Heart left ventricle (tissue), 16 donors: Measurements from ENCODE around the gene NCOA6. TPM values are rescaled to one million over a fixed set of nuclear protein-coding genes. Genes with fewer than 3 reads are reported as not detected.
"Not testable (repeated sequence)": the region's sequence is repeated elsewhere in the genome, so short reads cannot be mapped to it uniquely, and the experiment has no call there.

ENCODE experiments used
- ATAC-seq, 4 donors: fragments of 200-7000 bp; cut with Tn5 transposase; one replicate each; pipeline ENCODE4 v1.9.1; 2020 to 2022; ENCODE audit warnings: moderate library complexity in 4 of 4, mild to moderate bottlenecking in 3 of 4, moderate number of reproducible peaks in 1 of 4
- DNase-seq, 5 donors: peaks; one replicate each; pipeline ENCODE4 v3.0.0-alpha.2; 2020
- H3K27ac ChIP-seq, 12 donors: fragments of 200-600 bp; sonication (generic) in 4 of 12; one replicate each; pipeline versions ENCODE4 v1.5.0 to v1.8.0; 2016 to 2022; ENCODE audit warnings: mild to moderate bottlenecking in 2 of 12
- H3K27me3 ChIP-seq, 9 donors: fragments of 200-600 bp; sonication (generic) in 2 of 9; one replicate each; pipeline versions ENCODE4 v1.5.1 to v1.8.0; 2016 to 2022; ENCODE audit warnings: mild to moderate bottlenecking in 3 of 9
- H3K36me3 ChIP-seq, 9 donors: fragments of 200-600 bp; sonication (generic) in 2 of 9; one replicate each; pipeline versions ENCODE4 v1.5.0 to v1.8.0; 2018 to 2022; ENCODE audit warnings: mild to moderate bottlenecking in 2 of 9
- H3K4me1 ChIP-seq, 12 donors: fragments of 200-600 bp; sonication (generic) in 4 of 12; one replicate each; pipeline versions ENCODE4 v1.5.0 to v1.8.0; 2016 to 2022; ENCODE audit warnings: mild to moderate bottlenecking in 3 of 12
- H3K4me3 ChIP-seq, 12 donors: fragments of 200-600 bp; sonication (generic) in 4 of 12; one replicate each; pipeline versions ENCODE4 v1.5.0 to v1.8.0; 2017 to 2022; ENCODE audit warnings: mild to moderate bottlenecking in 9 of 12, moderate library complexity in 4 of 12
- H3K9me3 ChIP-seq, 12 donors: fragments of 200-600 bp; sonication (generic) in 4 of 12; one replicate each; pipeline versions ENCODE4 v1.5.0 to v1.8.0; 2016 to 2022; ENCODE audit warnings: mild to moderate bottlenecking in 1 of 12
- CTCF ChIP-seq, 12 donors: fragments of 200-600 bp; sonication (generic) in 4 of 12; IDR thresholded peaks; one replicate each; pipeline versions ENCODE4 v1.5.0 to v1.8.0; 2018 to 2022; ENCODE audit warnings: antibody characterized with exemption in 12 of 12, mild to moderate bottlenecking in 5 of 12
- POLR2A ChIP-seq, 2 donors: fragments of 450-650 bp; IDR thresholded peaks; one replicate each; pipeline ENCODE4 v1.6.1; 2017; ENCODE audit warnings: antibody characterized with exemption in 2 of 2, mild to moderate bottlenecking in 2 of 2, moderate library complexity in 2 of 2
- WGBS, 4 donors: extraction: QIAGEN DNeasy Blood & Tissue Kit in 2 of 4; methylation state at CpG; one replicate each; pipeline versions ENCODE4 v1.1.5 to v1.1.7; 2013 to 2018; 5-methylcytosine and 5-hydroxymethylcytosine counted together
- intact Hi-C, 10 donors: fragments of 100-400 bp; cut with DNase I; formaldehyde crosslinking; loops; one replicate each; pipeline versions ENCODE4 v1.11.1 to v1.14.2; 2022
- polyA plus RNA-seq, 2 donors: library from polyadenylated mRNA; stranded (reverse); fragments of 200-250 nt; gene quantifications; one replicate each; pipeline ENCODE4 v1.2.3, GENCODE V29; 2013
- total RNA-seq, 9 donors: library from RNA; depleted of rRNA in 2 of 9; stranded (reverse); fragments of >200 nt in 2 of 9; fragmentation: NEBNext Ultra II Directional in 3 of 9; extraction: Animal tissue kit (Norgen Biotek cat#: 25700) in 3 of 9; gene quantifications; one replicate each; pipeline versions ENCODE4 v1.1.0 to v1.2.4, GENCODE V29; 2016 to 2023
- donor health status: ischemic (EF 13 %, LVEDD 7.1; RV severe dilation, severe dysfunction).
- donor health status: healthy with polysubstance abuse.
- donor health status: DM: no; HTN: yes; CAD: no.
- donor health status: DM: no; HTN: no; CAD: no.
- donor health status: ischemic (EF 25% LVEDD 6.9; RV normal size, moderate dysfunction).
- donor health status: ischemic (EF 25% LVEDD 5.7; RV mildly dilated, moderate dysfunction).
- donor health status: healthy.
- donor health status: DM: yes; HTN: yes; CAD: no.
- donor health status: ischemic (EF 35%, LVEDD 5.7; RV mildly dilated, moderate dysfunction).
- donor health status: nonischemic (EF 11% LVEDD 7.7; RV severe dilation, severe dysfunction).
- donor health status: DM: yes; HTN: yes; CAD: no.
- donor health status: PGD.
- donor health status: ischemic (EF 29% LVEDD 5.4; RV normal size, mild dysfunction).
- donor health status: nonischemic (EF 23%, LVEDD 6.1; RV moderate dilation, normal function).

Gene NCOA6
- total and polyA plus RNA-seq, 11 donors: 13.0 to 34.0 (median 19.9) TPM

- ATAC-seq (no peak), DNase-seq (no peak)
- peaks cover 0 to 5% (median 0%) of the 10 kb centered on the region in 12 donors for H3K9me3 ChIP-seq
- H3K27me3 ChIP-seq: no peaks in the 10 kb centered on the region
- H3K4me1 ChIP-seq: peaks cover 0 to 54% (median 15%) of the 10 kb centered on the region in 12 donors
- H3K4me3 ChIP-seq: no peak overlapping the region
- TF ChIP-seq CTCF (IDR thresholded peaks at IDR 0.05): no peak
- no peak for TF ChIP-seq POLR2A (IDR thresholded peaks at IDR 0.05)
- no peak overlapping the region for H3K27ac ChIP-seq
- H3K36me3 ChIP-seq: peaks cover 0 to 2% (median 0%) of the 10 kb centered on the region in 9 donors
- 46 to 95% (median 72%) methylated on average over 1 to 2 of the region's 2 CpGs for WGBS, 4 donors
- intact Hi-C loops: no loop called here
Observed at GRCh38 chr20:34817072-34817471, 8.4 kb downstream of the NCOA6 start.

- Histone ChIP-seq H3K4me3 (no peak overlapping the region), H3K36me3 (peaks cover 0 to 2% (median 0%) of the 10 kb centered on the region in 9 donors), H3K9me3 (peaks cover 0 to 5% (median 0%) of the 10 kb centered on the region in 12 donors), H3K27me3 (no peaks in the 10 kb centered on the region), H3K27ac (no peak overlapping the region), H3K4me1 (peaks cover 0 to 43% (median 11%) of the 10 kb centered on the region in 12 donors)
- DNase-seq (no peak), ATAC-seq (no peak)
- TF ChIP-seq POLR2A (IDR thresholded peaks at IDR 0.05): no peak
- no peak for TF ChIP-seq CTCF (IDR thresholded peaks at IDR 0.05)
- 91 to 97% (median 96%) methylated on average over 1 of the region's 1 CpG for WGBS, 4 donors
- intact Hi-C loops: no loop called here
Observed at GRCh38 chr20:34815636-34816035, 9.8 kb downstream of the NCOA6 start.

- Histone ChIP-seq H3K4me3 (no peak overlapping the region), H3K4me1 (peaks cover 0 to 18% (median 1%) of the 10 kb centered on the region in 12 donors), H3K36me3 (peaks cover 0 to 4% (median 0%) of the 10 kb centered on the region in 9 donors), H3K9me3 (no peaks in the 10 kb centered on the region), H3K27ac (no peak overlapping the region), H3K27me3 (no peaks in the 10 kb centered on the region)
- ATAC-seq (no peak), DNase-seq (no peak)
- intact Hi-C loops: no loop called here
- WGBS, 4 donors: 96 to 100% (median 98%) methylated on average over 5 of the region's 5 CpGs
- TF ChIP-seq POLR2A (IDR thresholded peaks at IDR 0.05): no peak
- no peak for TF ChIP-seq CTCF (IDR thresholded peaks at IDR 0.05)
Observed at GRCh38 chr20:34808583-34808982, 16.9 kb downstream of the NCOA6 start.

- H3K27ac ChIP-seq, DNase-seq, H3K4me3 ChIP-seq, H3K9me3 ChIP-seq, H3K27me3 ChIP-seq, H3K36me3 ChIP-seq, ATAC-seq, intact Hi-C loops: not testable (repeated sequence)
- WGBS, 4 donors: 84 to 87% (median 86%) methylated on average over 8 of the region's 8 CpGs
- H3K4me1 ChIP-seq: peaks cover 0 to 18% (median 1%) of the 10 kb centered on the region in 12 donors
Observed at GRCh38 chr20:34807944-34808465, 17.4 kb downstream of the NCOA6 start.

GRCh38 chr20:34806255-34806654, 19.2 kb downstream of the NCOA6 start:
- intact Hi-C loops: no loop called here
- no peak for ATAC-seq
- TF ChIP-seq POLR2A (IDR thresholded peaks at IDR 0.05): no peak
- TF ChIP-seq CTCF (IDR thresholded peaks at IDR 0.05): no peak

More at GRCh38 chr20:34806255-34806654, 19.2 kb downstream of the NCOA6 start:
- no peaks in the 10 kb centered on the region for H3K27me3 ChIP-seq
- H3K27ac ChIP-seq: no peak overlapping the region
- H3K36me3 ChIP-seq: peaks cover 0 to 10% (median 0%) of the 10 kb centered on the region in 9 donors
- peaks cover 0 to 18% (median 0%) of the 10 kb centered on the region in 12 donors for H3K4me1 ChIP-seq
- H3K9me3 ChIP-seq: no peaks in the 10 kb centered on the region
- no peak overlapping the region for H3K4me3 ChIP-seq
- no peak for DNase-seq
